CD14-positive monocyte (primary cell): ENCODE measurements around the gene PNMA6F. TPM values are rescaled to one million over a fixed set of nuclear protein-coding genes. Genes with fewer than 3 reads are reported as not detected.
"Not testable (repeated sequence)": the region's sequence is repeated elsewhere in the genome, so short reads cannot be mapped to it uniquely, and the experiment has no call there.

Source experiments
- DNase-seq, 3 donors: peaks; one replicate each; pipeline ENCODE4 v3.0.0-alpha.2; 2011 to 2022
- H2AFZ ChIP-seq: 2 replicates; pipeline ENCODE4 v1.6.0; 2012; ENCODE audit warnings: mild to moderate bottlenecking, low read depth, low read length, inconsistent platforms; ENCODE audit not compliant: insufficient read depth, poor library complexity, severe bottlenecking
- H3K27ac ChIP-seq, 2 donors: 1 replicate in 1 of 2; 2 replicates in 1 of 2; pipeline ENCODE4 v1.5.1; 2012 to 2013; ENCODE audit warnings: low read length in 2 of 2, control low read depth in 1 of 2, inconsistent platforms in 1 of 2, low read depth in 1 of 2, mild to moderate bottlenecking in 1 of 2
- H3K27me3 ChIP-seq, 2 donors: one replicate each; pipeline versions ENCODE4 v1.6.0 to v1.6.1; 2011 to 2013; ENCODE audit warnings: low read length in 2 of 2; ENCODE audit not compliant: control insufficient read depth in 2 of 2, insufficient read depth in 2 of 2
- H3K36me3 ChIP-seq, 2 donors: replicated peaks in 1 of 2; 1 replicate in 1 of 2; 2 replicates in 1 of 2; pipeline versions ENCODE4 v1.5.1 to v1.6.1; 2012 to 2013; ENCODE audit warnings: low read length in 2 of 2, control low read depth in 1 of 2, inconsistent platforms in 1 of 2, mild to moderate bottlenecking in 1 of 2; ENCODE audit not compliant: insufficient read depth in 2 of 2, control insufficient read depth in 1 of 2
- H3K4me1 ChIP-seq, 2 donors: 1 replicate in 1 of 2; 2 replicates in 1 of 2; pipeline versions ENCODE4 v1.5.1 to v1.6.1; 2012 to 2013; ENCODE audit warnings: low read length in 2 of 2, control low read depth in 1 of 2, inconsistent platforms in 1 of 2, mild to moderate bottlenecking in 1 of 2, moderate library complexity in 1 of 2; ENCODE audit not compliant: insufficient read depth in 2 of 2, control insufficient read depth in 1 of 2
- H3K4me2 ChIP-seq: replicated peaks from 2 replicates; pipeline ENCODE3; 2012; ENCODE audit warnings: low read length, moderate library complexity, mild to moderate bottlenecking; ENCODE audit not compliant: poor library complexity, severe bottlenecking; ENCODE audit errors: extremely low read depth
- H3K4me3 ChIP-seq, 3 experiments: fragments of 200-600 bp in 1 of 3; sonication (generic) in 1 of 3; replicated peaks in 1 of 3; 1 replicate in 2 of 3; 2 replicates in 1 of 3; pipeline ENCODE4 v1.5.1; 2011 to 2013; ENCODE audit warnings: low read length in 3 of 3, mild to moderate bottlenecking in 3 of 3, control low read depth in 2 of 3, low read depth in 2 of 3, inconsistent platforms in 1 of 3, moderate library complexity in 1 of 3
- H3K79me2 ChIP-seq: 2 replicates; pipeline ENCODE4 v1.6.0; 2012; ENCODE audit warnings: mild to moderate bottlenecking, control low read depth, inconsistent platforms, low read length, moderate library complexity; ENCODE audit not compliant: insufficient read depth
- H3K9ac ChIP-seq: 2 replicates; pipeline ENCODE4 v1.6.0; 2017; ENCODE audit warnings: low read length, mild to moderate bottlenecking; ENCODE audit not compliant: insufficient read depth, poor library complexity, severe bottlenecking
- H3K9me3 ChIP-seq, 2 donors: replicated peaks in 1 of 2; 1 replicate in 1 of 2; 2 replicates in 1 of 2; pipeline versions ENCODE4 v1.5.1 to v1.6.1; 2012 to 2013; ENCODE audit warnings: low read length in 2 of 2, control low read depth in 1 of 2; ENCODE audit not compliant: control insufficient read depth in 1 of 2, insufficient read depth in 1 of 2
- H4K20me1 ChIP-seq: 2 replicates; pipeline ENCODE4 v1.6.0; 2012; ENCODE audit warnings: mild to moderate bottlenecking, low read length, control low read depth, moderate library complexity; ENCODE audit not compliant: insufficient read depth
- H3K27ac Mint-ChIP-seq, 7 donors: one replicate each; pipeline ENCODE4 v1.8.0; 2020; ENCODE audit warnings: mild to moderate bottlenecking in 7 of 7, mixed read lengths in 7 of 7, moderate library complexity in 6 of 7, inconsistent platforms in 2 of 7
- H3K27me3 Mint-ChIP-seq, 3 donors: one replicate each; pipeline ENCODE4 v1.8.0; 2021 to 2022; ENCODE audit warnings: low read depth in 3 of 3, mild to moderate bottlenecking in 3 of 3, mixed read lengths in 3 of 3, moderate library complexity in 3 of 3, inconsistent platforms in 1 of 3
- H3K36me3 Mint-ChIP-seq, 2 donors: one replicate each; pipeline ENCODE4 v1.8.0; 2020; ENCODE audit warnings: mixed read lengths in 2 of 2, inconsistent platforms in 1 of 2, mild to moderate bottlenecking in 1 of 2
- H3K4me1 Mint-ChIP-seq: one replicate; pipeline ENCODE4 v1.8.0; 2020; ENCODE audit warnings: mild to moderate bottlenecking, mixed read lengths
- H3K4me3 Mint-ChIP-seq, 2 donors: one replicate each; pipeline ENCODE4 v1.8.0; 2020; ENCODE audit warnings: mild to moderate bottlenecking in 2 of 2, mixed read lengths in 2 of 2, moderate library complexity in 1 of 2
- H3K9me3 Mint-ChIP-seq, 7 donors: one replicate each; pipeline ENCODE4 v1.8.0; 2020 to 2022; ENCODE audit warnings: mixed read lengths in 7 of 7, mild to moderate bottlenecking in 6 of 7, moderate library complexity in 6 of 7, inconsistent platforms in 2 of 7
- WGBS: methylation state at CpG from one replicate; pipeline ENCODE4 v1.1.5; 2013; ENCODE audit warnings: missing lambda C conversion rate; ENCODE audit not compliant: insufficient coverage; 5-methylcytosine and 5-hydroxymethylcytosine counted together
- intact Hi-C, 2 donors: fragments of 100-400 bp; cut with micrococcal nuclease; formaldehyde crosslinking; loops; one replicate each; pipeline versions ENCODE4 v1.15.0 to v1.15.1; 2023
- polyA plus RNA-seq, 3 donors: library from polyadenylated mRNA; depleted of rRNA in 1 of 3; unstranded in 2 of 3; stranded (reverse) in 1 of 3; fragments of 300-500 nt in 2 of 3; fragments of >200 nt in 1 of 3; fragmentation: Illumina TruSeq in 2 of 3; gene quantifications; 1 replicate in 2 of 3; 2 replicates in 1 of 3; pipeline ENCODE4 v1.2.3, GENCODE V29; 2012 to 2021

The PNMA6F gene
- polyA plus RNA-seq, 3 donors = not detected

DNA sequence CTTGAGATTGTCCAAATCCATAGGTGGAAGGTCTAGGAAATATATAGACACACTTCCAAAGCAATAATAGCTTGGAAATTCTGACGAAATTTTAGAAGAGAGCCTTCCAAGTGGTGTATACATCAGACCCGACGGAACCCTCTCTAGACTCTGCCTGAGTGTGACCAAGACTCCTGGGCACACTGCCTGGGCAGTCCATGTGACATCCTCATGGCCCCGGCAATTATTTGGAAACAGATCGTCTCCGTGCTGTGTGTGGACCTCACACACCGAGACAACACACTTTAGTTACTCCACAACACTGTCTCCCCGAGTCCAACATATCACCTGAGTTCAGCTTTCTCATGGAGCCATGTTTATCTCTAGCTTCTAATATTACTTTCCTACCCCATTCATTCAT is 42.3 kb downstream of the PNMA6F start:
- H3K27me3 ChIP-seq, H3K79me2 ChIP-seq, H3K27ac Mint-ChIP-seq, H3K4me2 ChIP-seq, H4K20me1 ChIP-seq, H3K9me3 Mint-ChIP-seq, H3K27me3 Mint-ChIP-seq, H3K36me3 Mint-ChIP-seq, H3K4me3 ChIP-seq, intact Hi-C loops, H3K9ac ChIP-seq, H3K4me1 ChIP-seq, H3K4me1 Mint-ChIP-seq, H3K9me3 ChIP-seq, H3K27ac ChIP-seq, H3K36me3 ChIP-seq, H3K4me3 Mint-ChIP-seq, DNase-seq, H2AFZ ChIP-seq: not testable (repeated sequence)
- no CpG with 5 or more reads among the region's 8 CpGs for WGBS

DNA sequence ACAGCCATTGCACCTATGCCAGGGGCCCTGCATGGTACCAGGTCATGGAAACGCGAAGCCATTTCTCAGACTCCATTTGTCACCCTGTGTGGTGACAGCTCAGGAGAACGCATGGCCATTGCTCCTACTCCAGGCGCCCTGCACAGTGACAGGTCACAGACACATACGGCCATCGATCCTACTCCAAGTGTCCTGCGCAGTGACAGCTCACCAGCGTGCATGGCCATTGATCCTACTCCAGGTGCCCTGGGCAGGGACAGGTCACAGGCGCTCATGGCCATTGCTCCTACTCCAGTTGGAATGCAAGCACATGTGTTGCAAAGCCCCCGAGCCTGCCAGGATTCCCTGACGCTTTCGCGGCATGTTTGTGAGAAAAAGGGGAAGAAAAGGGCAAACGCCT is 45.5 kb downstream of the PNMA6F start:
- H3K27ac ChIP-seq, H4K20me1 ChIP-seq, H3K79me2 ChIP-seq, intact Hi-C loops, DNase-seq, H3K27me3 ChIP-seq, H3K9me3 ChIP-seq, H3K27me3 Mint-ChIP-seq, H3K36me3 ChIP-seq, H3K4me3 Mint-ChIP-seq, H3K4me2 ChIP-seq, H3K4me3 ChIP-seq, H3K9ac ChIP-seq, H3K36me3 Mint-ChIP-seq, H3K9me3 Mint-ChIP-seq, H3K4me1 Mint-ChIP-seq, H3K4me1 ChIP-seq, H2AFZ ChIP-seq, H3K27ac Mint-ChIP-seq: not testable (repeated sequence)
- WGBS = no CpG with 5 or more reads among the region's 14 CpGs

DNA sequence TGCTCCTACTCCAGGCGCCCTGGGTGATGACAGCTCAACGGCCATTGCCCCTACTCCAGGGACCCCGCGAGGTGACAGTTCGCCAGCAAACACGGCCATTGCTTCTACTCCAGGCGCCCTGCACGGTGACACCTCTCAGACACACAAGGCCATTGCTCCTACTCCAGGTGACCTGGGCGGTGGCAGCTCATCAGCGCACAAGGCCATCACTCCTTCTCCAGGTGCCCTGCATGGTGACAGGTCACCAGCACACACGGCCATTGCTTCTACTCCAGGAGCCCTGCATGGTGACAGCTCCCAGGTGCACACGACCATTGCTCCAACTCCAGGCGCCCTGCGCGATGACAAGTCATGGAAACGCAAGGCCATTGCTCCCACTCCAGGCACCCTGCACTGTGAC is 46.1 kb downstream of the PNMA6F start:
- H3K27ac ChIP-seq, H3K27me3 ChIP-seq, H3K27me3 Mint-ChIP-seq, DNase-seq, H2AFZ ChIP-seq, H3K79me2 ChIP-seq, H3K9ac ChIP-seq, H3K9me3 Mint-ChIP-seq, H3K9me3 ChIP-seq, H3K36me3 ChIP-seq, H3K36me3 Mint-ChIP-seq, H3K4me1 ChIP-seq, H3K27ac Mint-ChIP-seq, H3K4me2 ChIP-seq, H3K4me1 Mint-ChIP-seq, H3K4me3 ChIP-seq, H4K20me1 ChIP-seq, intact Hi-C loops, H3K4me3 Mint-ChIP-seq: not testable (repeated sequence)
- WGBS = no CpG with 5 or more reads among the region's 16 CpGs

- H2AFZ ChIP-seq, H3K9me3 ChIP-seq, H3K9ac ChIP-seq, H4K20me1 ChIP-seq, intact Hi-C loops, H3K4me1 ChIP-seq, H3K4me1 Mint-ChIP-seq, H3K27ac ChIP-seq, H3K79me2 ChIP-seq, H3K27me3 Mint-ChIP-seq, H3K4me2 ChIP-seq, H3K36me3 ChIP-seq, H3K4me3 ChIP-seq, H3K27me3 ChIP-seq, H3K36me3 Mint-ChIP-seq, DNase-seq, H3K9me3 Mint-ChIP-seq, H3K4me3 Mint-ChIP-seq, H3K27ac Mint-ChIP-seq: not testable (repeated sequence)
- 100% methylated on average over 6 of the region's 21 CpGs for WGBS
Measured at GRCh38 chrX:153272584-153272983, 49.0 kb downstream of the PNMA6F start.
